ENCODE data around the gene MYH14.
"Not testable (repeated sequence)": the region's sequence is repeated elsewhere in the genome, so short reads cannot be mapped to it uniquely, and the experiment has no call there.

The MYH14 gene

GRCh38 chr19:50230379-50231351, 27.2 kb downstream of the MYH14 start:
- DNase-seq, result no peak

GRCh38 chr19:50231417-50231816, 28.0 kb downstream of the MYH14 start:
- DNase-seq, result not testable (repeated sequence)

- DNase-seq, result no peak
These were observed 28.4 kb downstream of the MYH14 start for GRCh38 chr19:50231821-50232220.

GRCh38 chr19:50232600-50232999, 29.2 kb downstream of the MYH14 start:
- DNase-seq, result no peak

- no peak for DNase-seq
These were observed 30.0 kb downstream of the MYH14 start for GRCh38 chr19:50233308-50233910.

GRCh38 chr19:50237493-50237892, 34.1 kb downstream of the MYH14 start:
- not testable (repeated sequence) for DNase-seq

- no peak for DNase-seq
These were observed 34.6 kb downstream of the MYH14 start for GRCh38 chr19:50238043-50238442.

- no peak for DNase-seq
These were observed 36.6 kb downstream of the MYH14 start for GRCh38 chr19:50239921-50240590.

GRCh38 chr19:50242581-50242980, 39.2 kb downstream of the MYH14 start:
- no peak for DNase-seq

GRCh38 chr19:50244695-50245094, 41.3 kb downstream of the MYH14 start:
- DNase-seq, result no peak

- DNase-seq, result no peak
These were observed 45.0 kb downstream of the MYH14 start for GRCh38 chr19:50248413-50248812.

GRCh38 chr19:50248826-50249225, 45.4 kb downstream of the MYH14 start:
- no peak for DNase-seq

- DNase-seq, result no peak
These were observed 46.2 kb downstream of the MYH14 start for GRCh38 chr19:50249636-50250035.

- DNase-seq, result no peak
These were observed 47.2 kb downstream of the MYH14 start for GRCh38 chr19:50250450-50251136.

GRCh38 chr19:50252111-50252886, 48.9 kb downstream of the MYH14 start:
- no peak for DNase-seq

- DNase-seq, result no peak
These were observed 49.5 kb downstream of the MYH14 start for GRCh38 chr19:50252887-50253268.

GRCh38 chr19:50255115-50255514, 51.7 kb downstream of the MYH14 start:
- DNase-seq, result no peak

- no peak for DNase-seq
These were observed 53.7 kb downstream of the MYH14 start for GRCh38 chr19:50257141-50257540.

GRCh38 chr19:50258918-50259372, 55.5 kb downstream of the MYH14 start:
- no peak for DNase-seq

GRCh38 chr19:50261446-50261970, 58.1 kb downstream of the MYH14 start:
- DNase-seq, result no peak

GRCh38 chr19:50263176-50263575, 59.8 kb downstream of the MYH14 start:
- DNase-seq, result no peak
